ENCODE measurements around the gene OTUB2.
A peak's percentile ranks its signal among the peaks of the same experiment; 100 is the strongest.
"Not testable (repeated sequence)": the region's sequence is repeated elsewhere in the genome, so short reads cannot be mapped to it uniquely, and the experiment has no call there.

Gene OTUB2

GRCh38 chr14:94058128-94058673 lies 32.1 kb downstream of the OTUB2 start:
- DNase-seq = no peak

- no peak for DNase-seq
Measured at GRCh38 chr14:94058674-94059138, 32.6 kb downstream of the OTUB2 start.

- no peak for DNase-seq
Measured at GRCh38 chr14:94059998-94060397, 33.9 kb downstream of the OTUB2 start.

- peak; percentile 68 for DNase-seq
Measured at GRCh38 chr14:94062344-94062940, 36.3 kb downstream of the OTUB2 start.

DNA sequence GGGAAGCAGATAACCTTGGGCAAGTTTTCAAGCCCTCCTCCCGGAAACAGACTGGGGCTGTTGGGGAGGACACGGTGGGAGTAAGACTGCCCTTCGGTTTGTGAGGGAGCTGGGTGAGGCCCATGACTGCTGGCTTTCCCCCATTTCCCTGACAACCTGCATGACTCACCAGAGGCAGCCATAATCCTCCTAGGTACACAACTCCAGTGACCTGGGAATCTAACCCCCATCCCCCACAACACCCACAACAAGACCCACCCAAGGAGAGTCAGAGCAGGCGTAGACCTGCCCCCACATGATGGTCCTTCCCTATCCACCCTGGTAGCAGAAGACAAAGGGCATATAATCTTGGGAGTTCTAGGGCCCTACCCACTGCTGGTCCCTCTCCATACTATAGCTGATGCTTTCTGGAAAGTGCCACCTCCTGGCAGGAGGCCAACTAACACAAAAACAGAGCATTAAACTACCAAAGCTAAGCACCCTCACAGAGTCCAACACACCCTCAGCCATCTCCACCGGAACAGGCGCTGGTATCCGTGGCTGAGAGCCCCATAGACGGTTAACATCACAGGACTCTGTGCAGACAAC lies 40.0 kb downstream of the OTUB2 start:
- no peak for DNase-seq

GRCh38 chr14:94072076-94072475 lies 45.9 kb downstream of the OTUB2 start:
- not testable (repeated sequence) for DNase-seq

GRCh38 chr14:94074534-94074933 lies 48.4 kb downstream of the OTUB2 start:
- DNase-seq = no peak

DNA sequence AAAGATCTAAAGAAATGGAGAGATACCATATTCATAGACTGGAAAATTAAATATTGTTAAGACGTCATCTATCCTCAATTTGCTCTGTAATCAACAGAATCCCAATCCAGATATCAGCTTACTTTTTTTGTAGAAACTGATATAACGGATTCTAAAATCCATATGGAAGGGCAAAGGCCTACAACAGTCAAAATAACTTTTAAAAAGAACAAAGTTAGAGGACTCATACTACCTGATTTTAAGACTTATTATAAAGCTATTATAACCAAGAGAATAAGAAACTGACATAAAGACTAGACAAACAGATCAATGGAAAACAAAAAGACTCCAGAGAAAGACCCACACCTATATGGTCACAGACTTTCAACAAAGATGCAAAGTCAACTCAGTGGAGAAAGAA lies 48.9 kb downstream of the OTUB2 start:
- no peak for DNase-seq

DNA sequence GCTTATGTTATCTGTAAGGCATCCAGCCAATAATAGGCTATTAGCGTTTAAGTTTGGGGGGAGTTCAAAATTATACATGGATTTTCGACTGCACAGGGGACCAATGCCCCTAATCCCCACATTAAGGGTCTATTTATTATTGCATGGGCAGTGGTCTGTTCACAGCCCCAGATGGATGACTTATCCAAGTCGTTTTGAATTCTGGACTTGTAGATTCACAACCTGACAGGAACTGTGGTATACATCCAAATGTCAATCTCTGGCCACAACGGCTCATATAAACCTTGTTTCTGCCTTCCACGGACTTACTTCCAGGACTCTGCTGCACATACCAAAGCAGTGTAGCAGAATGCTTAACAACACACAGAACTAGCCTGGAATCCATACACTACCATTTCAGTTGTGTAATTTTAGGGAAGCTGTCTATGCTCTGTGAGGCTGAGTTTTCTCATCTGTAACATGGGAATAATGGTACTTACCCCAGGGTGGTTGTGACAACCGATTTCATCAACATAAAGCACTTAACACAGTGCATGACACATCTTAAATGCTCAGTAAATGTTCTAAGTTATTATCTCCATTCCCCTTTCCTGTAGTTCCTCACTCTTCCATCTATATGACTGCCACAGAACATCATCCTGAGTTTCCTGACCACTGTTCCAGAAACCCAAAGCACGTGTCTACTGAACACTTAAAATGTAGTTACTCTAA lies 51.1 kb downstream of the OTUB2 start:
- no peak for DNase-seq

GRCh38 chr14:94077823-94078222 lies 51.7 kb downstream of the OTUB2 start:
- DNase-seq = no peak

DNA sequence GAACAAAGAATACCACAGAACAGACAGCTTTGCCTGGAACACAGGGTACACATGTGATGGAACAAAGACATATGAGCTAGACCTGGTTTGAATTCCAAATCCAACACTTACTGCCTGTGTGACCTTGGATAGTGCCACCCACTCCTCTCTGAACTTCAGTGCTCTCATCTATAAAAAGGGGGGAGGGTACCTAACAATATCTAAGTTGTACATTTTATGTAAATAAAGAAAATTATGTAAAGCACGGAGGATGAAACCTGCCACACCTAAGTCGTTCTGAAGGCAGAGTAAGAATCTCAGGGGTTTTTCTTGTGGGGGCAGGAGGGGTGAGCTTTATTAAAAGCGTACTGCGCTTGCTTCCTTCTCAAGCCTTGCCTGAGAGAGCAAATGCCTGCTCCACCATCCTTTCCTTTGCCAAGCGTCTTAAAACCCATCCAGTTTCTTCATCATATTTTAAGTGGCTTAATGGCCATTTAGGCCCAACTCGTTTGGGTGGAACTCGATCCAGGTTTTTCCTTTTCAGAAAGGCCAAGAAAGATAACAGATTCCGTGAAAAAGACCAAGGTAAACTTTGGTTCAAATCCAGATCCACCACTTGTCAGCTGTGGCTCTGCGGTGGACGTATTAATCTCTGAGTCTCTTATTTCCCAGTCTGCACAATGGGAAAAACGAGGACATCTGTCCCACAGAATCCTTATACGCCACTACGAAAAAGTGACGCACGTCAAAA lies 53.9 kb downstream of the OTUB2 start:
- peak; percentile 59 for DNase-seq

DNA sequence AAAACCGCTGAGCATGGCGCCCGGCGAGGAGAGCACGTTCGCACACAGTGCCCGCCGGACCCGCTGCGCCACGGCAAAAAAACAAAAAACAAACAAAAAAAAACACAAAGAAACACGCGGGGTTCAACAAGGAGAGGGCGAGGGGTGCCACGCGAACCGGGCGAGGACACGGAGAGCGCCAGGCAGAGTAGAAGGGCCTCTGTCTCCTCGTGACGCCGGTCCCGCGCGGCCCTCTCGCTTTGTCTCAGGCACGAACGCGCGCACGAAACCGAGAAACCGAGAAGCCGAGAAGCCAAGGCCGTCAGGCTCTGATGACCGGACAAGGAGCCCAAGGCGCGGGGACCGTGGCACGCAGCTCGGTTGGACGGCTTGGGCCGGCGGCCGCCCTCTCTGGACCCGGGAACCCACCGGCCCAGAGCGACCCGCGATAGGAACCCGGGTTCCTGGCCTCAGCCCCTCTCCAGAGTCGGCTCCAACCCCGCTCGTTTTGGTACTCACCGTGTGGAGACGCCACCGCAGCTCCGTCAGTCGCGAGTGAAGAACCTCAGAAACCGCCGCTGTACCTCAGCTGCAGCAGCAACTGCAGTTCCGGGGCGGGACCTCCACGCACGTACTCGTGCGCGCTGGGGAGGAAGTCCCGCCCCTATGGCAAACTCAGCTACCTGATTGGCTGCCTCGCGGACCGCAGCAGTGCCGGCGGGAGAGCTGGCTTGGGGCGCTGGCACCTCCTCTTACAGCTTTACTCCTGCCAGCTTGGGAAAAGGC lies 54.7 kb downstream of the OTUB2 start, which contains the start of the genes DDX24 and IFI27L1:
Gene DDX24, minus strand, starts transcription at position 582 of the 765 bp plus-strand sequence. CDS start 1,460 bp downstream, outside the sequence.
Gene IFI27L1, plus strand, starts transcription at position 690 of the 765 bp plus-strand sequence. CDS start 15,628 bp downstream, outside the sequence.
- DNase-seq = peak; percentile 91

DNA sequence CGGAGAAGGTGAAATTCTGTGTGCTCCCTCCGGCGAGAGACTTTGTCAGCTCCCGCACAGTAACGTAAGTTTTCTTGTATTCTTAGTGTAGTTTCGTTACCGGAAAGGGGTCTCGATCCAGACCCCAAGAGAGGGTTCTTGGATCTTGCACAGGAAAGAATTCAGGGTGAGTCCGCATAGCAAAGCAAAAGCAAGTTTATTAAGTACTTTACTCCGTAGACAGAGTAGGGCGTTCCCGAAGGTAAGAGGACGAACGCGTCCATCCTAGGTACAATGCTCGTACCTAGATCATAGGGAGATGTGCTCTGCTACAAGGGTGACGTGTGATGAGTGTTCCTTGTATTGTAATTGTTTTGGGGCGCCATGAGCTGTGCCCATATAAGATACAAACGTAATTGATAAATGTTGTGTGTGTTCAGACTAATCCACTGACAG lies 55.3 kb downstream of the OTUB2 start:
- no peak for DNase-seq

- no peak for DNase-seq
Measured at GRCh38 chr14:94087891-94088290, 61.8 kb downstream of the OTUB2 start.

DNA sequence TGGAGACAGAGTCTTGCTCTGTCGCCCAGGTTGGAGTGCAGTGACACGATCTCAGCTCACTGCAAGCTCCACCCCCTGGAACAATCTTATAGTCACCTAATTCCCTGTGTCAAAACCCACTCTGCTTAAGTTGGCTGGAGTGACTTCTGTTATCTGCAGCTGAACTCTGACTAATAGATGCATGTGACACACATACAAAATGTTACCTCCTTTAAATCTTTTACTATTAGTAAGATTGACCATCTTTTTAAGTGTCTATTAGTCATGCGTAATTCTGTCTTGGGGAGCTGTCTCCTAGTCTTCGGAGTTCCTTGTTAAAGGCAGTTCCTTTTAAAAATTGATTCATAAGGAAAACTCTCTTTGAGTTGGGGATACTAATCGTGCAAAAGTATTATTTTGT lies 62.4 kb downstream of the OTUB2 start:
- peak; percentile 43 for DNase-seq

DNA sequence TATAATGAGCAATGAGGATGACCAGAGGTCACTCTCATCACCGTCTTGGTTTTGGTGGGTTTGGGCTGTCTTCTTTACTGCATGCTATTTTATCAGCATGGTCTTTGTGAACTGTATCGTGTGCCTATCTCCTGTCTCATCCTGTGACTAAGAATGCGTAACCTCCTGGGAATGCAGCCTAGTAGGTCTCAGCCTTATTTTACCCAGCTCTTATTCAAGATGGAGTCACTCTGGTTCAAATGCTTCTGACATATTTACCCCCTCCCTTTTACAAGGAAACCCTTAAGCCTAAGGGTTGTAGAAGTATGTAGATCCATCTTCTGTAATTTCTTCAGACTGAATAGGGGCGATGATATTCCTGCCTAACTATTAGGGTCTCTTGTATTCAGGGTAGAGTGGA lies 63.3 kb downstream of the OTUB2 start:
- peak; percentile 50 for DNase-seq

- DNase-seq = no peak
Measured at GRCh38 chr14:94093418-94093817, 67.3 kb downstream of the OTUB2 start.

DNA sequence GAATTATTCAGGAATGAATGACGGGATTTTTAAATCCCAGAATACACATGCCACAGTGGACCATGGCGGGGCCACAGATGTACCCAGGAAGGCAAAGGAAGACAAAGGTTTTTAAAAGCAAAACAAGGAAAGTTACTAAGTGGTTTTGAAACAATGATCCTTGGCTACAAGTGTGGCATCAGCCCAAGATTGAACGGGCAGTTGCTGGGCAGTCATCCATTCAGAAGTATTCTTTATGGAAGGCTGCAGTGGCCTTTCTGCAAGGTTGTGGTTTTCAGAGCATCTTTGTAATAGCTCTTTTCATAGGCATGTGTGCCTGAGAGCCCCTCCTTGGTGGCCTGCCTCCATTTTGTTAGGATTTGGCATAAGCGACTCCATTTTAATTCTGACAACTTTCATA lies 71.0 kb downstream of the OTUB2 start:
- no peak for DNase-seq

Data from fibroblast of skin of back (primary cell).